ENCODE data around the gene ETNK2.
A peak's percentile ranks its signal among the peaks of the same experiment; 100 is the strongest.

ETNK2 gene

DNA sequence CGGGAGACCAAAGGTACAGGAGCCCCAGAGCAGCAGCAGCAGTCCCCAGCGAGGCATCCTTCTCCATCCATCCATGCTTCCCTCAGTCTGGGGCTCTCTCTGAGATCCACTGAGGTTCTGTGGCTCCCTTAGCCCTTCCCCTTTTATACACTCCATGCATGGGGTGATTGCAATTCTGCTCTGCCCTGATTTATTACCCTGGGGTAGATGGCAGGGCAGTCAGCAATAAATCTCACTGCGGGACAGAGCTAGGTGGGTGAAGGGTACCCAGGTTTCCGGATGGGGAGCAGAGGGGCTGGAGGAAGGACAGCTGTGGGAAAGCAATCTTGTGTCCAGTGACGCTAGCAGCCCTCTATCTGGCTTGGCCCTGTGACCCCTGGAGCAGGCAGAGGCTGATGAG lies 14.4 kb upstream of the ETNK2 start, which contains the start of gene REN:
Gene REN (minus strand): TSS at position 119 of the 400 bp plus-strand sequence. CDS start 44 bp downstream, at position 75.
- TF ChIP-seq, protein P1, sequence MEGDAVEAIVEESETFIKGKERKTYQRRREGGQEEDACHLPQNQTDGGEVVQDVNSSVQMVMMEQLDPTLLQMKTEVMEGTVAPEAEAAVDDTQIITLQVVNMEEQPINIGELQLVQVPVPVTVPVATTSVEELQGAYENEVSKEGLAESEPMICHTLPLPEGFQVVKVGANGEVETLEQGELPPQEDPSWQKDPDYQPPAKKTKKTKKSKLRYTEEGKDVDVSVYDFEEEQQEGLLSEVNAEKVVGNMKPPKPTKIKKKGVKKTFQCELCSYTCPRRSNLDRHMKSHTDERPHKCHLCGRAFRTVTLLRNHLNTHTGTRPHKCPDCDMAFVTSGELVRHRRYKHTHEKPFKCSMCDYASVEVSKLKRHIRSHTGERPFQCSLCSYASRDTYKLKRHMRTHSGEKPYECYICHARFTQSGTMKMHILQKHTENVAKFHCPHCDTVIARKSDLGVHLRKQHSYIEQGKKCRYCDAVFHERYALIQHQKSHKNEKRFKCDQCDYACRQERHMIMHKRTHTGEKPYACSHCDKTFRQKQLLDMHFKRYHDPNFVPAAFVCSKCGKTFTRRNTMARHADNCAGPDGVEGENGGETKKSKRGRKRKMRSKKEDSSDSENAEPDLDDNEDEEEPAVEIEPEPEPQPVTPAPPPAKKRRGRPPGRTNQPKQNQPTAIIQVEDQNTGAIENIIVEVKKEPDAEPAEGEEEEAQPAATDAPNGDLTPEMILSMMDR (conservative IDR thresholded peaks at IDR 0.05; ENCODE audit: low read depth, low read length): no peak
- no peak for DNase-seq (ENCODE audit: low read depth)
- H3K4me3 ChIP-seq (ENCODE audit: low read depth, low read length): no peak within 1 kb of the TSS

DNA sequence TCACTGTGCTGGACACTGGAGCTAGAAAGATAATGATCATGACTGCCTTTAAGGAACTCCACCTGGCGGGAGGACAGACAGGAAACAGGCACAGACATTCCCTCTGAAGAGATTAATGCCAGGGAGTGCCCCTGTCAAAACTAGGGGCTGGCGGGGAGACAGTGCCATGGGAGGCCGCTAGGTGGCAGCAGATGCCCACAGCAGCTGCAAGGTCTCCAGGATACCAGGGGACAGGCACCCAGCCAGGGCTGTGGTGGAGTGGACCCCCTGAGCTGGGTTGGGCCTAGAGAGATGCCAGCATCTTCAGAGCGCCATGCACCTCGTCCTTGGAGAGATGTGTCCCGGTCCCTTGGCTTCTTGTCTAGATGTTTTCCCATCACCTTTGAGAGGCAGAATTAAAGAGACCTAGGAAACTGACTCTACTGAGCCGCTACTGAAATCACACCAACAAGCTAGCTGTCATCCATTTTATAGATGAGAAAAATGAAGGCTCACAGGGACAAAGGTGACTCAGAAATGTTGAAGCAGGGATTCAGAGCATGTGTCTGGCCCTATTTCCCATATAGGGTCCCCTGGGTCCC lies 10.7 kb upstream of the ETNK2 start:
- H3K4me3 ChIP-seq (ENCODE audit: low read depth, low read length): no peak overlapping the region
- TF ChIP-seq, protein P1 (conservative IDR thresholded peaks at IDR 0.05; ENCODE audit: low read depth, low read length): peak; percentile 99
- peak; percentile 71 for DNase-seq (ENCODE audit: low read depth)

DNA sequence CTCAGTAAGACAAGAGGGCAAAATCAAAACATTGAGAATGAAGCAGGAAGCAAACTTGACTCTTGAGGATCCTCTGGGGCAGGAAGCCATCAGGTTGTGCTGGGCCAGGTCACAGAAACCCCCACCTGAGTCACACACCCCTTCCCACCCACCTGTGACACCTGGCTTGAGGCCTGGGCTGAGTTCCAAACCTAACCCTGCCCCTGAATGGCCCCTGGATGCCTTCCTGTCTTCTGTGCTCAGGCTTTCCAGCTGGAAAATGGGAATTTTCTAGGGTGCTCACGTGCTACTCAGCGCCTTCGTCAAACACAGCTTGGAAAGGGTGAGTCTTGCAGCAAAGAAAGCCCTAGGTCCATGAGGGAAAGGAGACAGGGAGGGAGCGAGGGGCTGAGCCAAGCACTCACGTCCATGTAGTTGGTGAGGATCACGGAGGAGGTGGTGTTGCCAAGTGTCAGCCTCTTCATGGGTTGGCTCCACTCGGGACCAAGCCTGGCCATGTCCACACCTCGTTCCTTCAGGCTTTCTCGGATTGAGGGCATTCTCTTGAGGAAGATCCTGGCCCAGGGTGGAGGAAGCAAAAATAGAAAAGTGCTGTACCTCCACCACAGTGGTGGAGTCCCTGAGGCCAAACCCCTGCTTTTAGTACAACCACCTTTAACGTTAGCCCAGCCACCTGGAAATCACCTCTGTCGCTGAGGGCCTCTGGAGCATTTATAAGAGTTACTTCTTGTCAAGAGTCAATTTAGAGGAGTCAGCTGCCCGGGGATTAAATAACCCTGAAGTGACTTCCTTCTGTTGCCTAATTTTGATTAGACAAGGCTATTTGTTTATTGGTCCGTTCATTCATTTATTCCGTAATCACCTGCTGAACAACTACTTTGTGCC lies 10.0 kb upstream of the ETNK2 start:
- DNase-seq (ENCODE audit: low read depth): no peak
- TF ChIP-seq, protein P1 (conservative IDR thresholded peaks at IDR 0.05; ENCODE audit: low read depth, low read length): no peak
- no peak overlapping the region for H3K4me3 ChIP-seq (ENCODE audit: low read depth, low read length)

DNA sequence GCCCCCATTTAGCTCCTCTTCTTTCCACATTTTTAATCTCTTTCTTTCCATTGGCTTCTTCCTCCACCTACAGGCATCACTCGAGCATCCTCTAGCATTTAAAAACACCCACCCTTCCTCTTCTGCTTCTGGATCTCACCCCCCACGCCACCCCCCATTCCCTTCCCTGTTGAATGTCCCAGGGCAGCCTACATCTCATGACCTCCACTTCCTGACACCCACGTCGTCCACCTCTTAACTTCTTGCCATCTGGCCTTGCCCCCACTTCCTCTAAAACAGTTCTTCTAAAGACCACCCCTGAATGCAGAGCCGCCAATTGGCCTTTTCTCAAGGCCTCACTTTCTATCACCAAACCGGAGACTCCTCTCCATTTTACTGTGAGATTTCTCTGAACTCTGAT lies 6.1 kb upstream of the ETNK2 start:
- TF ChIP-seq, protein P1 (conservative IDR thresholded peaks at IDR 0.05; ENCODE audit: low read depth, low read length): no peak
- DNase-seq (ENCODE audit: low read depth): no peak
- no peak overlapping the region for H3K4me3 ChIP-seq (ENCODE audit: low read depth, low read length)

DNA sequence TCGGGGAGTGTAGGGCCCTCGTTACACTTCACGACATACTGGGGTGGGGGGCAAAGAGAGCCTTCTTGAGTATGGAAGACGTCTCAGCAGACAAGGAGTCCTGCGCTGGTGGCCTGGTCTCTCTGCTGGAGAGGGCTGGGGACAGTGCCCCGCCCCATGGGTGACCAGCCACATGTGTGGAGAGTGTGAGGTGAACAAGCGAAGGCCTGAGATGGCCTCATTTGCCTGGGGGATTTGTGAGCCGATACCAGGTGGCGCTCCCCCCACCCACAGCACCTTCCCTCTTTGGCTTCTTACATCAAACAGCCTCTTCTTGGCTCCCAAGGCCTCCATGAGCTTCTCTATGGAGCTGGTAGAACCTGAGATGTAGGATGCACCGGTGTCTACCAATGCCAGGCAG lies 4.0 kb upstream of the ETNK2 start:
- H3K4me3 ChIP-seq (ENCODE audit: low read depth, low read length): no peak overlapping the region
- DNase-seq (ENCODE audit: low read depth): no peak
- TF ChIP-seq, protein P1 (conservative IDR thresholded peaks at IDR 0.05; ENCODE audit: low read depth, low read length): no peak

DNA sequence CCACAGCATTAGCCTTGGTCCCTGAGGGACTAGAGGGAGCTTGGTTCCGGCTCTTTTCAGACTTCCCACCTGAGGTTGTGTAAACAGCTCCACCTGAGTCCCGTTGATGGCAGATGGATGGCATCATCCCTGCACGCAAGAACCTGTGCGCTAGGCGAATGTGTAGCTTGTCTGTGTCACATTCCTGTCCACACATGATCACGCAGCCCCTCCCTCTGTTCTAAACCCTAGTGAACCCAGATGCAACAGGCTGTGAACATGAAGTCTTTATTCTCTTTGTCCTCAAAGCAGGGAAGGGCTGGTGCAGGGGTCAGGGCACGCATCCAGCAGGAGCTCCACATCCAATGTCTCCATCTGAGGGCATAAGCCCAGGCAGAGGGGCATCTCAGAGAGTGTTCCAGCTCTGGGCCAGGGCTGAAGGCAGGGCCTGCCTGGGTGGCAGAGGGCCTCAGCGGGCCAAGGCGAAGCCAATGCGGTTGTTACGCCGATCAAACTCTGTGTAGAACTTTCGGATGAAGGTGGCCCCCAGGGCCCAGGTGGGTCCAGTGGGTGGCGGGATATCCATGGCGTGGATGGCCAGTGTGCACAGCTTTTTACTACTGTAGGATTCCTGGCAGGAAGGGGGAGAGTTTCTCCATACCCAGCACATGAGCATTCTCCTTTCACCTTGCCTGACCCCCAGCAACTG lies 2.9 kb upstream of the ETNK2 start:
- no peak overlapping the region for H3K4me3 ChIP-seq (ENCODE audit: low read depth, low read length)
- DNase-seq (ENCODE audit: low read depth): no peak
- TF ChIP-seq, protein P1 (conservative IDR thresholded peaks at IDR 0.05; ENCODE audit: low read depth, low read length): no peak

Data from choroid plexus epithelial cell (primary cell).